Nephron (organoid): ENCODE results near the gene COL6A3.
A peak's percentile ranks its signal among the peaks of the same experiment; 100 is the strongest.

Experiments
- H3K27ac Mint-ChIP-seq, 3 experiments: 2 replicates each; pipeline ENCODE4 v1.8.0; 2020; ENCODE audit warnings: mixed read lengths in 3 of 3, mild to moderate bottlenecking in 2 of 3, moderate library complexity in 1 of 3
- H3K27me3 Mint-ChIP-seq: 2 replicates; pipeline ENCODE4 v1.8.0; 2021; ENCODE audit warnings: low read depth, mild to moderate bottlenecking, moderate library complexity, mixed read lengths
- H3K36me3 Mint-ChIP-seq: 2 replicates; pipeline ENCODE4 v1.8.0; 2020; ENCODE audit warnings: low read depth, mixed read lengths
- H3K4me1 Mint-ChIP-seq: 2 replicates; pipeline ENCODE4 v1.8.0; 2020; ENCODE audit warnings: mixed read lengths
- H3K4me3 Mint-ChIP-seq, 3 experiments: 2 replicates each; pipeline ENCODE4 v1.8.0; 2020; ENCODE audit warnings: mild to moderate bottlenecking in 3 of 3, mixed read lengths in 3 of 3, moderate library complexity in 2 of 3
- H3K9me3 Mint-ChIP-seq: 2 replicates; pipeline ENCODE4 v1.8.0; 2020; ENCODE audit warnings: mixed read lengths
- CTCF ChIP-seq, 3 experiments: fragments of 200-600 bp; sonication (generic); IDR thresholded peaks; one replicate each; pipeline ENCODE4 v1.5.0; 2021; ENCODE audit warnings: antibody characterized with exemption in 3 of 3; ENCODE audit not compliant: unreplicated experiment in 3 of 3

COL6A3 gene

GRCh38 chr2:237330541-237330940 is 83.4 kb downstream of the COL6A3 start:
- TF ChIP-seq CTCF (IDR thresholded peaks at IDR 0.05; ENCODE audit: unreplicated experiment in 3 of 3), result no peak
- Mint-ChIP-seq H3K27ac (peak overlapping the region in 1 of 3 experiments; percentile 3), H3K27me3 (no peaks in the 10 kb centered on the region), H3K4me1 (peaks cover 30% of the 10 kb centered on the region), H3K9me3 (no peaks in the 10 kb centered on the region), H3K36me3 (peaks cover 38% of the 10 kb centered on the region), H3K4me3 (no peak overlapping the region)

- no peaks in the 10 kb centered on the region for H3K27me3 Mint-ChIP-seq
- H3K27ac Mint-ChIP-seq, result peak overlapping the region; percentile 89 to 99 (median 95)
- no peak for TF ChIP-seq CTCF (IDR thresholded peaks at IDR 0.05; ENCODE audit: unreplicated experiment in 3 of 3)
- peak overlapping the region in 1 of 3 experiments; percentile 25 for H3K4me3 Mint-ChIP-seq
- peaks cover 61% of the 10 kb centered on the region for H3K4me1 Mint-ChIP-seq
- no peaks in the 10 kb centered on the region for H3K9me3 Mint-ChIP-seq
- H3K36me3 Mint-ChIP-seq, result peaks cover 38% of the 10 kb centered on the region
These were observed 86.6 kb downstream of the COL6A3 start for GRCh38 chr2:237327175-237327950.

DNA sequence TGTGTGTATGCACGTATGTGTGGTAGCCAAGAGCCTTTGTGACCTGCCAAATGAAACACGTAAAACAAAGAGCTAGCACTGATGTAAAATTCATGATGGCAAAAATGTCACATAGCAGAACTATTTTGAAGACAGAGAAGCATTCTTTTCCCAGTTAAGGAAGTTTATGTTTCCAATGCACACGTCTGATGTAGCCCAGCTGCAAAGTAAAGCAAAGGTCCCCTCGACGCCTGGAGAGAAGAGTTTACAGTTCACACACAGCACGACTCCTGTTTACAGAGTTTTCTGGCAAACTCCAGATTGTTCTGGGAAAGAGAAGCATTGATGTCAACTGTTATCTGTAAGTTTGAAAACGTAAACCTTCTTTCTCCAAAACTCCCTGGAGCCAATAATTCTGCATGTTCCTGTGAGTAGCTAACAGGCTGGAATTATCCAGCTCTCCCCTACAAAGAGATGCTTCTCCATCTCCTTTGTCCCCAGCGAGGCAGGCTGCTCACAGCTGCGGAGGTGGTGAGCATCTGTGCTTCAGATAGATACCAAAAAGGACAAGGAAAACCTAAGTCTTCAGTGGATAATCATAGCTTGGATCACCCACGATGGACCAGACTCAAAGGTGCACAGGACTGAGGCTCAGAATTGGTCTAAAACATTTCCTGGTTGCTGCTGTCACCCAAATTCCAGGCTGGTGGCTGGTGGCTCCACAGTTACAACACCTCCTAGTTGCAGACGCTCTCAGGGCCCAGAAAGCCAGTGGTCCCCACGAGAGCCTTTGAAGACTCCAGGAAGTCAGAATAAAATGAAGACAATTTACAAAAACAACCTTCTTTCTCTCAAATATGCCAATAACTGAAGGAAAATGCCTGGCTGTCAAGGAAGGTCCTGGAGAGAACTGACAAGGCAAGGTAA is 87.4 kb downstream of the COL6A3 start:
- Mint-ChIP-seq H3K4me3 (peak overlapping the region in 1 of 3 experiments; percentile 5), H3K27me3 (no peaks in the 10 kb centered on the region), H3K36me3 (peaks cover 41% of the 10 kb centered on the region), H3K9me3 (no peaks in the 10 kb centered on the region), H3K27ac (peak overlapping the region; percentile 89 to 99 (median 95)), H3K4me1 (peaks cover 62% of the 10 kb centered on the region)
- no peak for TF ChIP-seq CTCF (IDR thresholded peaks at IDR 0.05; ENCODE audit: unreplicated experiment in 3 of 3)

- Mint-ChIP-seq H3K27me3 (no peaks in the 10 kb centered on the region), H3K27ac (peak overlapping the region; percentile 89 to 99 (median 95)), H3K9me3 (no peaks in the 10 kb centered on the region), H3K36me3 (peaks cover 51% of the 10 kb centered on the region), H3K4me1 (peaks cover 73% of the 10 kb centered on the region), H3K4me3 (no peak overlapping the region)
- TF ChIP-seq CTCF (IDR thresholded peaks at IDR 0.05; ENCODE audit: unreplicated experiment in 3 of 3), result no peak
These were observed 89.1 kb downstream of the COL6A3 start for GRCh38 chr2:237324837-237325236.

DNA sequence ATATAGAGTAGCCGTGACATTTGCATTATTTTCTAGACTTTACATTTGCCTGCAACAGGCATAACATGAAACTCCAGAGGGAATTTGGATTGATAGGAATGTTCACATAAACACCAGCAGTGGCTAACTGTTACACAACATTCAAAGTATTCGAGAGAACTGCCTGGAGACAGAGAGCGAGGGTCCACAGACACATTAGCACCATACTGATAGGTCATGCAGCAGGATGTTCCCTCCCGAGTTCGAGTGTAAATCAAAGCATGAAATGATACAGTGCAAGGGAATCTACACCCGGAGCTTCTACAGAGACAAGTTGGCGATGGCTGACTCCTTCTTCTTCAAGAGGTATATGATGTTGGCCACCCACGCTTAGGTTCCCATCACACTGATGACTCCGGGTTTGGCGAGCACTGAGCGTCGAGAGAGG is 89.5 kb downstream of the COL6A3 start:
- peaks cover 76% of the 10 kb centered on the region for H3K4me1 Mint-ChIP-seq
- no peaks in the 10 kb centered on the region for H3K27me3 Mint-ChIP-seq
- peak overlapping the region; percentile 89 to 99 (median 95) for H3K27ac Mint-ChIP-seq
- TF ChIP-seq CTCF (IDR thresholded peaks at IDR 0.05; ENCODE audit: unreplicated experiment in 3 of 3), result no peak
- H3K36me3 Mint-ChIP-seq, result peaks cover 52% of the 10 kb centered on the region
- peak overlapping the region in 2 of 3 experiments; percentile 1 to 51 for H3K4me3 Mint-ChIP-seq
- no peaks in the 10 kb centered on the region for H3K9me3 Mint-ChIP-seq
